Embryonic facial prominence (tissue), 1 donor: ENCODE measurements around the gene IGSF11.
"Not testable (repeated sequence)": the region's sequence is repeated elsewhere in the genome, so short reads cannot be mapped to it uniquely, and the experiment has no call there.

Experiments used
- DNase-seq: peaks from one replicate; pipeline ENCODE4 v3.0.0-alpha.2; 2016; ENCODE audit errors: extremely low spot score

IGSF11 gene, protein sequence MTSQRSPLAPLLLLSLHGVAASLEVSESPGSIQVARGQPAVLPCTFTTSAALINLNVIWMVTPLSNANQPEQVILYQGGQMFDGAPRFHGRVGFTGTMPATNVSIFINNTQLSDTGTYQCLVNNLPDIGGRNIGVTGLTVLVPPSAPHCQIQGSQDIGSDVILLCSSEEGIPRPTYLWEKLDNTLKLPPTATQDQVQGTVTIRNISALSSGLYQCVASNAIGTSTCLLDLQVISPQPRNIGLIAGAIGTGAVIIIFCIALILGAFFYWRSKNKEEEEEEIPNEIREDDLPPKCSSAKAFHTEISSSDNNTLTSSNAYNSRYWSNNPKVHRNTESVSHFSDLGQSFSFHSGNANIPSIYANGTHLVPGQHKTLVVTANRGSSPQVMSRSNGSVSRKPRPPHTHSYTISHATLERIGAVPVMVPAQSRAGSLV

DNA sequence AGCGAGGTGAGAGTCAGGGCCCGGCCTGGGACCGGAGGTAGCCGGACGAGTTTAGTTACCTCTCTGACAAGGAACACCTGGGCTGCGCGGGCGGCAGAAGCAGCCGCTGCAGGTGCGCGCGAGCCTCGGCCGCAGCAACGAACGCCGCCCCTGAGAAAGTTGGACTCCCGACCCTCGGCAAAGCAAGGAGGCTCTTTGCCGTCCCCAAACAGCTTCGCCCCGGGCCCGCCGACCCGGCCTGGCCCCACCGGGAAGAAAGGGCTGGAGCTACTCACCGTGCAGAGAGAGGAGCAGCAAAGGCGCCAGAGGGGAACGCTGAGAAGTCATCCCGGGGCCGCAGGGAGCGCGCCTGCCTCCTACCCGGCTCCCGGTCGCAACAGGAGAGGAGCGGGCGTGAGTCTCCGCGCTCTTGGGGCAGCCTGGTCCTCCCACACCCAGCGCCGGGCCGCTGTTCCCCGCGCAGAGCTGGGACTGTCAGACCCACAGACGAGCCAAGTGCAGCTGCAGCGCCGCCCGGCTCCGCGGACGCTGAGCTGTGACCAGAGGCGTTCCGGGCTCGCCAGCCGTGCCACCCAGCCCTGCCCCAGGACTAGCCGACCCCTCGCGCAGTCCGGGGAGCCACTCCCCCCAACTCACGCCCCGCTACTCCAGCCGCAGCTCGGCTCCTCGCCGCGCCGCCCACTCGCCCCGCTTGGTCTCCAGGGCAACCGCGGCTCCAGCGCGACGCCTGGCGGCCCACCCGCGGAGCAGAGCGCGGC, at the start of gene IGSF11:
Gene IGSF11, minus strand, starts transcription at position 591 of the 758 bp plus-strand sequence. Its CDS starts 264 bp downstream, at position 327.
- DNase-seq, result no peak

DNA sequence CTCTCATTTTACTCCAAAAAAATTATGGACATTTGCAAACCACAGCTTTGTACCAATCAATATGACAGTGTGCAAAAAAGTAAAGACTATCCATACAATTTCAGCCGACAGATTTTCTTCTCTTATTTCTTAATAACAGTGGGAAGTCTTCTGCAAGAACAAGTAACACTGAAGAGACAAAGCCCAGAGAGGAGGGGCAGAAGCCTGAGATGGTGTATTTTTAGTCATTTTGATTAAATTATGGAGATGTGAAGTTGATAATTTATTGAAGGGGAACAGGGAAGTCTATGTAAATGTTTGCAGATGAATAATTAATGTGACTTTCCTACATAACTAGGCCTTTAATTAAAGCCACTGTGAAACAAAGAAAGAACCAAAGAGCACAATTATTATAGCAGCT, 45.7 kb upstream of the IGSF11 start:
- no peak for DNase-seq

DNA sequence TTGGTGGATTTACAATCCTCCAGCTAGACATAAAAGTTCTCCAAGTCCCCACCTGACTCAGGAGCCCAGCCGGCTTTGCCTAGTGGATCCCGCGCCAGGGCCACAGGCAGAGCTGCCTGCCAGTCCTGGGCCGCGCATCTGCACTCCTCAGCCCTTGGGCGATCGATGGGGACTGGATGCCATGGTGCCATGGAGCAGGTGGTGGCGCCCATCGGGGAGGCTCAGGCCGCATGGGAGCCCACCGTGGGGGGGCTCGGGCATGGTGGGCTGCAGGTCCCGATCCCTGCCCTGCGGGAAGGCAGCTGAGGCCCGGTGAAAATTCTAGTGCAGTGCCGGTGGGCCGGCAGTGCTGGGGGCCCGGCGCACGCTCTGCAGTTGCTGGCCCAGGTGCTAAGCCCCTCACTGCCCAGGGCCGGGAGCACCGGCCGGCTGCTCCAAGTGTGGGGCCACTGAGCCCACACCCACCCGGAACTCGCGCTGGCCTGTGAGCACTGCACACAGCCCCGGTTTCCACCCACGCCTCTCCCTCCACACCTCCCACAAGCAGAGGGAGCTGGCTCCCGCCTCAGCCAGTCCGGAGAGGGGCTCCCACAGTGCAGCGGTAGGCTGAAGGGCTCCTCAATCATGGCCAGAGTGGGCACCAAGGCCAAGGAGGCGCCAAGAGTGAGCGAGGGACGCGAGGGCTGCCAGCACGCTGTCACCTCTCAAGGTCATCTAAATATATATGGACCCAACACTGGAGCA, 38.8 kb upstream of the IGSF11 start:
- no peak for DNase-seq

DNA sequence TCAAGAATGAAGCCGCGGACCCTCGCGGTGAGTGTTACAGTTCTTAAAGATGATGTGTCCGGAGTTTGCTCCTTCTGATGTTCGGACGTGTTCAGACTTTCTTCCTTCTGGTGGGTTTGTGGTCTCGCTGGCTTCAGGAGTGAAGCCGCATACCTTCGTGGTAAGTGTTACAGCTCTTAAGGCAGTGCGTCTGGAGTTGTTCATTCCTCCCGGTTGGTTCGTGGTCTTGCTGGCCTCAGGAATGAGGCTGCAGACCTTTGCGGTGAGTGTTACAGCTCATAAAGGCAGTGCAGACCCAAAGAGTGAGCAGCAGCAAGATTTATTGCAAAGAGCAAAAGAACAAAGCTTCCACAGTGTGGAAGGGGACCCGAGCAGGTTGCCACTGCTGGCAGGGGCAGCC, 37.8 kb upstream of the IGSF11 start:
- not testable (repeated sequence) for DNase-seq

DNA sequence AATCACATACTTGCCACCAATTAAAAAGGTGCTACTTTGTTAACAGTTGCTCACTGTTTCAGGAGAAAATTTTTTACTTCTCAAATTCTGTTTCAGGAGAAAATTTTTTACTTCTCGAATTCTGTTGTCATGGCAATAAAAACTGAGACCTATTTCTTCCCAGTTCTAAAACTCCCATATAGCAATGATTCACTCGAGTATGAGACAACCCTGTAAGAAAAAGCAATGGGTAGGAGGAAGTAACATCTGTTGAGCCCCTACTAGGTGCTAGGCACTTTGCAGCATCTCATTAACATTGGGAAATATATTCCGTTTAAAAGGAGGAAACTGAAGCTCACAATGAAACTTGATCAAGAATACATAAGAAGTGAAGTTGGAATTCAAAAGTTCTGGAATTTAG, 35.1 kb upstream of the IGSF11 start:
- DNase-seq, result no peak

DNA sequence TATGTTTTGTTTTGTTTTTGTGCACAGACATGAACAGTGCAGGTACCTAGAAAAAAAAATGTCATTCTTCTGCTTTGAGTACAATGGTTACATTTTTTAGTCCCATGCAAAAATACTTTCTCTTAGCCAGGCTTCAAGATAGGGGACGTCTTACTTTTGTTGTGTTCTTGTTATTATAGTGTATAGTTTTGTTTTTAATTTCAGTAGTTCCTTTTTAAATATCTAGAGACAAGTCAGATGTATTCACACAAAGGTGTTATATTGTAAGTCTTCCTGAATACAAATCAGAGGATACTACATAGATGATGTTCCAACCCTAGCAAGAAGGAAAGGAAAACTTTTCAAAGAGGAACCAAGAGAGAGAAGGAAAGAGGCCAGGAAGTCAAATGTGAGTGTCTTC, 28.8 kb upstream of the IGSF11 start:
- DNase-seq, result no peak

DNA sequence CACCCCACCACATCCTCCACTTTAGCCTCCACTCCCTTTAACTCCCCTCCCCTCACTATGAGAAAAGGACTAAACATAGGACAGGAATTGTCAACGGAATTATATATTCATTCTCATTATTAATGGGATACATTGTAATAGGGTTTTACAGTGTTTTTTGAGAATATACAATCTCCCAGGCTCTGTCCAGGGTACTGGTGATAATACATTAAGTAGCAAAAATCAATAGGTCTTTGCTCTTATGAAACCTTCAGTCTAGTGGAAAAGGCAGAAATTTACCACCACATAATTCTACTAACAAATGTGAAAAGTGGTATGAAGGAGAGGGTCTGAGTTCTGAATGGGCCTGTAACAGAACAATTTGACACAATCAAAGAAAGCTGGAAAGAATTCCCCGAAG, 28.2 kb upstream of the IGSF11 start:
- no peak for DNase-seq

DNA sequence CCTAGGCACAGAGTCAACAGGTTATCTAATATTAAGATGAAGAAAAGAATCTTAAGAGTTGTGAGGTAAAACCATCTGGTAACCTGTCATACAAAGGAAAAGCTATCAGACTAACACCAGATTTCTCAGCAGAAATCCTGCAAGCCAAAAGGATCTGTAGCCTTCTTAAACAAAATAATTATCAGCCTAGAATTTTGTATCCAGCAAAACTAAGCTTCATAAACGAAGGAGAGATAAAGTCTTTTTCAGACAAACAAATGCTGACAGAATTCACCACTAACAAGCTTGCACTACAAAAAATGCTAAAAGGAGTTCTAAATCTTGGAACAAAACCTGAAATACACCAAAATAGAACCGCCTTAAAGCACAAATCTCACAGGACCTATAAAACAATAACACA, 9.9 kb upstream of the IGSF11 start:
- no peak for DNase-seq

DNA sequence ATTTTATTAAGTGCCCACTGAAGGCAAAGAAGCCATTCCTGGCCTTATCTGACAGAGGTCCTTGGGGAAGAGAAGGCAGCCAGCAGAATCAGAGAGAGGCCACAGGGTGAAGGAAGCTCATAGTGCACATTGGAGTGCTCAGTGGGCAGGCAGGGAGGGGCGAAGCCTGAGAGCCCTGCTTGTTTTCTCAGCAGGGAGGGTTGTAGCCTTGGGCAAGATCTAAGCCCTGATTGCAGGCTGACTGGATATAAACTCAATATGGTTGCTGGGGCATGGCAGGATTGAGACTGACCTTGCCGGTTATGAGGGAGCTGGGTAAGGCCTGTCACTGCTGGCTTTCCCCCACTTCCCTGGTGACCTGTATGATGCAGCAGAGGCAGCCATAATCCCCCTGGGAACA, 7.5 kb upstream of the IGSF11 start:
- DNase-seq, result no peak

DNA sequence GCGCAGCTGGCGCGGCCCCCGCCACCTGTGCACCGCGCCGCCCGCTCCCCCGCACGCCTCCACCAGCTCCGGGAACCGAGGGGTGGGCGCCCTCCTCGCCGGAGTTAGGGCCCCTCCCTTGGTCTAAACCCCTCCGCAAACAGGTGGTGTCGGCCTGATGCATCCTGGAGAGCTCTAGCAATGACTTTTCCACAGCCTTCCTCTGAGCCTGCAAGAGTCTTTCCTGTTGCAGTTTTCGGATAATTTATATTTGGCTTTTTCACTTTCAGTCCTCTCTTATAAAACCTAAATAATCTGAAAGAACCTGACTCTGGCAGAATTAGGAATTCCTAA, 334 bp upstream of the IGSF11 start:
- no peak for DNase-seq

DNA sequence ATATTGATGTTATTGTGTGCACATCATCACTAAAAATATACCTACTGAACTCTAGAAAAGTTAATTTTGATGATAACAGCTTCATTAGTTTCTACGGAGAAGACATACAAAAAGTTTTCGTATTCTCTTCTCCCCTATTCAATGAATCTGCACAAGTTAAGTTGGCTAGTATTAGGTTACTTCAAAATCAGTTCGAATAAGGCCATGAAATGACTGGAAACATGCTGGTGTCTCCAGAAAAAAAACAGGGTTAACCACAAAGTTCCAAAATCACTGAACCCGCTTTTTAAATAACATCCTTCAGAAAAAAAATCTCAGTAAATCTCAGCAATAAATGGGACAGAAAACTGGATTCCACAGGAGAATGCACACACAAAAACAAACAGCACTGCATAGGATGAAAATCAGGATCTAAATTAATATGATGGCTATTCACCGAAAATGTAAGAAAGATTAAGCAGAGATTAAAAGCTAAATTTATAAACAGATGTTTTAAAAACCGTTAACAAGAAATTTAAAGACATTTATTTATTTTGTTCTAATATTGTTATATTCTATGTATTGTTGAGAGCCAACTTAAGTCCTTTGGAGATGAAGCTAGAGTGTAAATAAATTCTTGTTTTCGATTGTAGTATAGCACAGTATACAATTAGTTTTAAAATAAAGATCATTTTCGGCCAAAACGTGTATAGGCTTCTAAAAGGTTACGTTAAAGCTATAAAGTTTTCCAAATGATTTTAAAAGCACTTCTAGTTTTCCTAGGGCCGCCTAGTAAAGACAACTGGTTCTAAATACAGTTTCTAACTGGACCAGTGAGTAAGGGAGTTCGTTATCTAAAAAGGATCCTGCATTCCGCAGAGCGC, 1.0 kb downstream of the IGSF11 start:
- DNase-seq, result no peak

DNA sequence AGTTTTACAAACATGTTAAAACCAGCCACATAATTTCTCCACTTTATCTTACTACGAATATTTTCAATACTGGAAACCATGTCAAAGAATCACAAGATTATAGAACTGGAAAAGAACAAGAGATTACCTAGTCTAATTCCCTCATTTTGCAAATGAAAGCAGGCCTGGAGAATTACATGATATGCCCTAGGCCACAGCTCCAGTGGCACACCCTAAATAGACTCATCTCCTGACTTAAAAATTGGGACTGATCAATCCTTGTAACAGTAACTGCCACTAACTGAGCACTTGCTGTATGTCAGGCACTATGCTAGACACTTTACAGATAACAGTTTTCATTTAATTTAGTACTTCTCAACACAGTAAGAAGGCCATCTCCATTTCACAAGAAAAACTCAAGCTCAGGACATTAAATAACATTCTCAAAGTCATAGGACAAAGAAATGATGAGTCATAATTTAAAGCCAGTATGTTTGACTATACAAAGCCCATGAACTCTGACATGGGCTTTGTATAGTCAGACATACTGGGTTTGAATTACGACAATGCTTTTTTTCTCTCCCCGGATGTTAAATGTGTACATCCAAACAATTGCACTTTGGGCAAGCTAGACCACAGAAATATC, 9.4 kb downstream of the IGSF11 start:
- no peak for DNase-seq

DNA sequence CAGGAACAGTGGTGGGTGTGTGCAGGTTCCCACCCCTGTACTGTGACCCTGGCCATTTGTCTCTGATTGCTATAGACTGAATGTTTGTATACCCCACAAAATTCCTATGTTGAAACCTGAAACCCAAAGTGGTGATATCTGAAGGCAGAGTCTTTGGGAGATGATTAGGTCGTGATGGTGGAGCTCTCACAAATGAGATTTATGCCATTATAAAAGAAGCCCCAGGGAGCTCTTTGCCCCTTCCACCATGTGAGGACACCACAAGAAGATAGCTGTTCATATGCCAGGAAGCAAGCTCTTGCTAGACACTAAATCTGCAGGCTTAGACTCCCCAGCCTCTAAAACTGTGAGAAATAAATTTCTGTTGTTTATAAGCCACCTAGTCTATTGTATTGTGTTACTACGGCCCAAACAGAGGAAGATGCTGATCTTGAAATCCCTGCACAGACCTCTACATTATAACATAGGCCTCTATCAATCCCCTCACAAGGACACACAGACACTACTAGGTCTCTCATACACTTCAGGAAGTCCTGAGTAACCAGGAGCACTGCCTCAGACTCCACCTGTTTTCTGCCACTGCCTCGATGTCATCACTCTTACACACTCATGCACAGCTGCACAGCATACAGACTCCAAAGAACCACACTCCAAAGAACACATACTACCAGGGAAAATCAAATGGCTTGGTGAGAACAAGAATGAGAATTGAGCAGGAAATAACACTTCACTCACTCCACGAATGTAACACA, 14.7 kb downstream of the IGSF11 start:
- no peak for DNase-seq

DNA sequence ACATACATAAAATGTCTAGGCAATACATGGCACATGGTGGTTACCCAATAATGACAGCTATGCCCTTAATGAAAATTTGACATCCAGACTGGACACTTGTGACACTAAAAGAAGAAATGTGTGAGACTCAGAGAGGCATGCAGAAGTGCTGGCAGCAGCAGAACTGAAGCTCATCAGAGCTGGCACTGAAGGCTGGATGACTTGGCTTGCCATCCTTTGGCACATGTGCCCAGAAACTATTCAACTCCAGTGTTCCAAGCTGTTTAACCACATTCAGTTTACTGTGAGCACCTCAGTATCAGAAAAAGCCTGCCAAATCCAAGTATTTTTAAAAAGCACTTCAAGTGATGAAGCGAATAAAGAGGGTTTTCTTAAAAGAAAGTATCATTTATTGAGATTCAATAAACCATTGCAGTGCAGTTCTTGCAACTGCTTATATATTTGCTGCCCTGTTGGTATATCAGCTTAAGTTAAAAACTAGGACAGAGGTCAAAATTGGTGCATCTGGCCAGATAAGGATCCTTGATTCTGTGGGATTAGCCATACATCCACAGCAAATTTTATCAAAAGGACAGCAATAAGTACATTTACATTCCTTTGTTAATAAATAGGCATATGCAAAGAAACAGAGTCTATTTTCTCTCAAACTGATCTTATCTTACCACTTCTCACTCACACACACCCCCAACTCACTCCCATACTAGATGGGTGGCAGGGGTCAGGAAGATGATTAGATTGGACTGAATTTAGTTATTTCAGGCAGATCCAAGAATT, 15.8 kb downstream of the IGSF11 start:
- no peak for DNase-seq

DNA sequence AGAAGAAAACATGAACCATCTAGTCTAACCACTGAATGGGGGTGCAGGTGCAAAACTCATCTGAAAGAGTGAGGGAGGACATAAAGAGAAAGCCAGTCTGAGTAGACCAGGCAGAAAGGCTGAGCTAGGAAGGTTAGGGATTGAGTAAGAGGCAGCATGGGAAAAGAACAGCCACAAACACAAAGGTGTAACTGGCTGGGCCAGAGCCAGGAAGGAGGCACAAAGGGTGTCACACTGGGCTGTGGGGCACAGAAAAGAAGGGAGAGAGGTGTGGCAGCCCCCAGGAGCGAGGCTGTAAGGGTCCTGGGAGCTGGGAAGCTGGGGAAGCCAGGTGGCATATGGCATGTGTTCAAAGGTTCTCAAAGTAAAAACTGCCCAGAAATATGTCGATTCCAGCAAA, 18.7 kb downstream of the IGSF11 start:
- no peak for DNase-seq

DNA sequence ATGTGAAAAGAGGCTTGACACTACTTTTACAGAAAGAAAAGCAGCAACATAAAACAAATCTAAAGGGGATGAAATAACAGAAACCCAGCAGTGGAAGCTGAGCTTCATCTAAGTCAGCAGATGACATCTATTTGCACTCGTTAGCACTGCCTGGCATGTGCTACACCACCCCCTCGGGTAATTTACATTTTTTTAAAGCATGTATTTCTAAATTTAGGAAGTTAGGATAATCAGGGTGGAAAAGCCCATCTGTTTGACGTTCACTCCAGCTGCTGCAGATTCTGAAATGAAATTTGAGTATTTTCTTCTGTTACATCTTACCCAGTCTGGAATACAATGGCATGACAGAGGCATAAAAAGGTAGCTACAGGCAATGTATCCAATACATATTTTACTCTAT, 20.7 kb downstream of the IGSF11 start:
- DNase-seq, result peak; percentile 20

DNA sequence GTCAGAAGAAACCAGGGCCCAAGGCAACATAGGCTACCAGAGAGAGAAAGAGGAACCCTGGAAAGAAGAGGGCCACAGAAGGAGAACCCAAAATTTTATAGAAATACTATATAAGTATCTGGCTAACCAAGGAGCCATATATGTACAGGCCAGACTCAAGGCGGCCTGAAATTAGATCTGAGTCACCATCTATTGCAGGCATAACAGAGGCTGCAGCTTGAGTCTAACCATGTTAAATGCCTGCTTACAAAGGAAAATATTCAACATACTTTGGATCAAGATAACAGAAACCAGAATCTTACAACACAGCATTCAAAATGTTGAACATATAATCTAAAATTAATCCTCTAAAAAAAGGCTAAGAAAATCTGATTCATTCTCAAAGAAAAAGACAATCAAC, 23.1 kb downstream of the IGSF11 start:
- DNase-seq, result no peak

DNA sequence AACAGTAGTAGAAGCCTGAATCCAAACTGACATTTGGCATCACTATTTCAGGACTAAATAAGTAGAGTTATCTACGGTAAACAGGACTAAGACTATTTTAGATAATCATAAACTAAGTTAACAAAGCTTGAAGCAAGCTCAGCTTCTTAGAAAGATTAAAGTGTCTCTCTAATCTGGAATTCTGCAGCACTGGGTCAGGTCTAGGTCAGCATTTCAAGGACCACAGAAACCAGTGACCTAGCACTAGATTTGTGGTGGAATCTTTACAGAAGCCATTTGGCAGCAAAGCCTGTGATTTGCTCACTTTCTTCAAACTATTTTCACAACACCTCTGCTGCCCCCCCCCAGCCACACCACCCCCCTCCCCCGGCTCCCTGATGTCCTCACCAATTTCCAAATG, 37.5 kb downstream of the IGSF11 start:
- no peak for DNase-seq

DNA sequence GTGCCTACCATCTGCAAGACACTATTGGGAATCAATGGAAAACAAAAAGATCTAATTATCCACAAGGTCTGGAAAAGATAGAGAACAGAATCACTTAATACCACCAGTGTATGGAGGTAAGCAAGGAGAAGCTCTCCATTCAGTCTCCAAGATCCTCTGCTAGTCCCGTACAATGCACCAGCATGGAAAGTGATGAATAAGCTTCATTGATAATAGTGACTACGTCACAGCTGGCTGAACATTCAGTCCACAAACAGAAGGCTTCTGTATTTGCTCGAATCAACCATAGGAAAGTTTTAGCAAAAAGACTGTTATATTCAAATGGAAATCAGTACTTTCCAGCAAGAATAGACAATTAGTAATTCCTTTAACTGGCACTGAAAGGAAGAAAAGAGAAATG, 42.9 kb downstream of the IGSF11 start:
- DNase-seq, result no peak
